Neural cell (in vitro differentiated cells): ENCODE measurements around the gene APH1B. TPM values are rescaled to one million over a fixed set of nuclear protein-coding genes. Genes with fewer than 3 reads are reported as not detected.

Experiments
- polyA plus RNA-seq: library from polyadenylated mRNA; depleted of rRNA; stranded (reverse); fragments of >200 nt; gene quantifications from 2 replicates; pipeline ENCODE4 v1.2.3, GENCODE V29; 2014

The APH1B gene
- polyA plus RNA-seq, 1 donor from 2014 or later = 14.6 TPM

Other genes starting within 250 kb of the APH1B start
- gene TPM1, start 234.9 kb upstream of the APH1B start, polyA plus RNA-seq = 254 and 273 TPM in 2 replicates
- gene LACTB, start 155.7 kb upstream of the APH1B start, polyA plus RNA-seq = 18.1 and 24.3 TPM in 2 replicates
- 58.2 and 70.0 TPM in 2 replicates for gene RPS27L, start 120.1 kb upstream of the APH1B start, polyA plus RNA-seq
- 68.3 and 87.1 TPM in 2 replicates for gene RAB8B, start 88.0 kb upstream of the APH1B start, polyA plus RNA-seq
- gene CA12, start 104.2 kb downstream of the APH1B start, polyA plus RNA-seq = 0.11 and 0.62 TPM in 2 replicates
- 55.3 and 68.0 TPM in 2 replicates for gene USP3, start 227.0 kb downstream of the APH1B start, polyA plus RNA-seq